PFSK-1 (cell line): ENCODE results near the gene CASP10.

ENCODE experiments used
- FOXP2 ChIP-seq: optimal IDR thresholded peaks from 2 replicates; pipeline ENCODE3; 2011; ENCODE audit warnings: borderline replicate concordance, control low read depth, inconsistent platforms; ENCODE audit not compliant: insufficient read depth; ENCODE audit errors: extremely low read length, extremely low read depth
- POLR2AphosphoS5 ChIP-seq: IDR thresholded peaks from 2 replicates; pipeline ENCODE4 v1.6.1; 2012; ENCODE audit warnings: low read depth, mild to moderate bottlenecking, control low read depth, low read length, moderate library complexity
- SIN3A ChIP-seq: IDR thresholded peaks from 2 replicates; pipeline ENCODE4 v1.6.1; 2012; ENCODE audit warnings: mild to moderate bottlenecking, low read length, moderate library complexity, borderline replicate concordance; ENCODE audit not compliant: insufficient read depth
- TAF1 ChIP-seq: IDR thresholded peaks from 2 replicates; pipeline ENCODE4 v1.6.1; 2012; ENCODE audit warnings: low read length, control low read depth, borderline replicate concordance; ENCODE audit not compliant: insufficient read depth

GRCh38 chr2:201249889-201250288, 66.9 kb downstream of the CASP10 start:
- TF ChIP-seq FOXP2 = no peak
- no peak for TF ChIP-seq TAF1
- no peak for TF ChIP-seq POLR2AphosphoS5
- TF ChIP-seq SIN3A = no peak
